NB4 (cell line): ENCODE results near the gene ANKRD34B.

Source experiments
- CTCF ChIP-seq: IDR thresholded peaks from one replicate; pipeline ENCODE4 v1.5.1; 2012; ENCODE audit warnings: low read depth, low read length
- MYC ChIP-seq: IDR thresholded peaks from 2 replicates; pipeline ENCODE4 v1.6.1; 2011; ENCODE audit warnings: low read depth, low read length
- POLR2A ChIP-seq: IDR thresholded peaks from 2 replicates; pipeline ENCODE4 v1.6.1; 2011; ENCODE audit warnings: mild to moderate bottlenecking; ENCODE audit not compliant: insufficient read length; ENCODE audit errors: extremely low read depth

- TF ChIP-seq CTCF: no peak
- no peak for TF ChIP-seq POLR2A
- no peak for TF ChIP-seq MYC
Observed at GRCh38 chr5:80508844-80509243, 61.2 kb downstream of the ANKRD34B start.
